HG03095 (cell line): ENCODE measurements around the gene MAPK4.
"Not testable (repeated sequence)": the region's sequence is repeated elsewhere in the genome, so short reads cannot be mapped to it uniquely, and the experiment has no call there.

Experiments used
- ATAC-seq: cut with Tn5 transposase; IDR thresholded peaks from one replicate; pipeline ENCODE4 v1.9.1; 2021; ENCODE audit warnings: moderate library complexity; ENCODE audit not compliant: unreplicated experiment

Gene MAPK4

GRCh38 chr18:50678651-50679050 is 118.8 kb downstream of the MAPK4 start:
- ATAC-seq, result no peak

- ATAC-seq, result no peak
Observed at GRCh38 chr18:50679056-50679455, 119.2 kb downstream of the MAPK4 start.

- no peak for ATAC-seq
Observed at GRCh38 chr18:50679656-50680055, 119.8 kb downstream of the MAPK4 start.

GRCh38 chr18:50680966-50681365 is 121.1 kb downstream of the MAPK4 start:
- ATAC-seq, result no peak

GRCh38 chr18:50682852-50683251 is 123.0 kb downstream of the MAPK4 start:
- ATAC-seq, result no peak

GRCh38 chr18:50686409-50686808 is 126.5 kb downstream of the MAPK4 start:
- no peak for ATAC-seq

GRCh38 chr18:50687491-50687890 is 127.6 kb downstream of the MAPK4 start:
- no peak for ATAC-seq

- no peak for ATAC-seq
Observed at GRCh38 chr18:50689578-50689977, 129.7 kb downstream of the MAPK4 start.

GRCh38 chr18:50694147-50694546 is 134.3 kb downstream of the MAPK4 start:
- ATAC-seq, result no peak

GRCh38 chr18:50695431-50696176 is 135.7 kb downstream of the MAPK4 start:
- no peak for ATAC-seq

GRCh38 chr18:50696436-50696835 is 136.5 kb downstream of the MAPK4 start:
- ATAC-seq, result peak; percentile 41

- peak; percentile 73 for ATAC-seq
Observed at GRCh38 chr18:50696929-50697328, 137.0 kb downstream of the MAPK4 start.

- peak; percentile 28 for ATAC-seq
Observed at GRCh38 chr18:50697509-50697908, 137.6 kb downstream of the MAPK4 start.

GRCh38 chr18:50700245-50701165 is 140.6 kb downstream of the MAPK4 start:
- no peak for ATAC-seq

- no peak for ATAC-seq
Observed at GRCh38 chr18:50704357-50704940, 144.6 kb downstream of the MAPK4 start.

GRCh38 chr18:50706199-50706598 is 146.3 kb downstream of the MAPK4 start:
- no peak for ATAC-seq

- ATAC-seq, result no peak
Observed at GRCh38 chr18:50706651-50707050, 146.8 kb downstream of the MAPK4 start.

- ATAC-seq, result not testable (repeated sequence)
Observed at GRCh38 chr18:50707297-50707696, 147.4 kb downstream of the MAPK4 start.

GRCh38 chr18:50707855-50708469 is 148.1 kb downstream of the MAPK4 start:
- ATAC-seq, result no peak

- no peak for ATAC-seq
Observed at GRCh38 chr18:50709193-50709592, 149.3 kb downstream of the MAPK4 start.

GRCh38 chr18:50711386-50711785 is 151.5 kb downstream of the MAPK4 start:
- no peak for ATAC-seq
